Mucosa of descending colon (tissue), 3 donors: ENCODE measurements around the gene TBXA2R. TPM values are rescaled to one million over a fixed set of nuclear protein-coding genes. Genes with fewer than 3 reads are reported as not detected.

ENCODE experiments used
- ATAC-seq: fragments of 200-7000 bp; cut with Tn5 transposase; one replicate; pipeline ENCODE4 v1.9.1; 2020; ENCODE audit warnings: mild to moderate bottlenecking, moderate library complexity
- DNase-seq, 3 donors: peaks; one replicate each; pipeline ENCODE4 v3.0.0-alpha.2; 2020
- H3K36me3 ChIP-seq: fragments of 200-600 bp; one replicate; pipeline ENCODE4 v1.8.0; 2021; ENCODE audit warnings: low read depth, mild to moderate bottlenecking
- H3K4me1 ChIP-seq: fragments of 200-600 bp; one replicate; pipeline ENCODE4 v1.8.0; 2021; ENCODE audit warnings: low read depth, mild to moderate bottlenecking
- H3K4me3 ChIP-seq: fragments of 200-600 bp; one replicate; pipeline ENCODE4 v1.8.0; 2021; ENCODE audit warnings: mild to moderate bottlenecking
- H3K9me3 ChIP-seq: fragments of 200-600 bp; one replicate; pipeline ENCODE4 v1.8.0; 2021; ENCODE audit warnings: mild to moderate bottlenecking
- intact Hi-C, 2 donors: fragments of 100-400 bp; cut with DNase I in 1 of 2; cut with micrococcal nuclease in 1 of 2; formaldehyde crosslinking; loops; one replicate each; pipeline versions ENCODE4 v1.11.0 to v1.11.1; 2022; cut with DNase I, micrococcal nuclease
- total RNA-seq, 3 donors: library from RNA; stranded (reverse); fragmentation: NEBNext Ultra II Directional in 2 of 3; extraction: Animal tissue kit (Norgen Biotek cat#: 25700) in 2 of 3; gene quantifications; one replicate each; pipeline versions ENCODE4 v1.2.1 to v1.2.4, GENCODE V29; 2021 to 2023
- TF ChIP-seq, protein P1 (sequence below): fragments of 200-600 bp; IDR thresholded peaks from one replicate; pipeline ENCODE4 v1.8.0; 2022; ENCODE audit warnings: antibody characterized with exemption, mild to moderate bottlenecking
- donor health status: DM: no; HTN: no; CAD: no; lungs with moderate emphysema.
- donor health status: DM: no; HTN: no; CAD: no.
- donor health status: DM: no; HTN: yes; CAD: no.

TBXA2R gene
- total RNA-seq, 3 donors from 2014 or later, result 0.72 to 2.3 (median 1.1) TPM

DNA sequence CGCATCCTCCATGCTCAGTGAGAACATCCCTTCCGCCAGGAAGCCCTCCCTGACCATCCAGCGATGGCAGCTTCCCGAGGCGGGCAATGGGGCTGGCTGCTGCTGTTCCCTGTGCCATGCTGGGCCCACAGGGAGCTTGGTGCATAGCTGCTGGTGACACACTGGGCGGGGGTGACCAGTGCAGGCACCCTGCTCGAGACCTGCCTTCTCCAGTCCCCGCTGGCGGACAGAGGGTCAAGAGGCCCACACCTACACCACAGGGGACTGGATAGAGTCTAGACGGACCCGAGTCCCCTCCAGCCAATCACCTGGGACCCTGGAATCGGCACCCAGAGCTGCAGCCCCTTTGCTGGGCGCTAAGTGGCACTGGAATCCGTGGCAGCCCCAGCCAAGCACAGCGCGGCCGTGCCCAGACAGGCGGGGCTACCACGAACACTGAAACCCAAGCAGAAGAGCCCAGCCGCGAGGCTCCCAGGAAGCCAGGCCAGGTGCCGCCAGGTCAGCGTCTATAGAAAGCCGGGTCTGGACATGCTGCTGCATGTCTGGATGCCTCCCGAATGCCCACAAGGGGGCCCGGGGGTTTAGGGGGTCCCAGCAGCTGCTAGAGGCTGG, 9.0 kb upstream of the TBXA2R start:
- H3K4me3 ChIP-seq, result no peak overlapping the region
- no peaks in the 10 kb centered on the region for H3K9me3 ChIP-seq
- intact Hi-C loops, result loop anchor here in 1 of 2 donors (10.0 kb wide), 1 partner anchor 71 kb away; no protein-coding TSS in a partner anchor
- ATAC-seq (no peak), DNase-seq (no peak)
- TF ChIP-seq, protein P1, sequence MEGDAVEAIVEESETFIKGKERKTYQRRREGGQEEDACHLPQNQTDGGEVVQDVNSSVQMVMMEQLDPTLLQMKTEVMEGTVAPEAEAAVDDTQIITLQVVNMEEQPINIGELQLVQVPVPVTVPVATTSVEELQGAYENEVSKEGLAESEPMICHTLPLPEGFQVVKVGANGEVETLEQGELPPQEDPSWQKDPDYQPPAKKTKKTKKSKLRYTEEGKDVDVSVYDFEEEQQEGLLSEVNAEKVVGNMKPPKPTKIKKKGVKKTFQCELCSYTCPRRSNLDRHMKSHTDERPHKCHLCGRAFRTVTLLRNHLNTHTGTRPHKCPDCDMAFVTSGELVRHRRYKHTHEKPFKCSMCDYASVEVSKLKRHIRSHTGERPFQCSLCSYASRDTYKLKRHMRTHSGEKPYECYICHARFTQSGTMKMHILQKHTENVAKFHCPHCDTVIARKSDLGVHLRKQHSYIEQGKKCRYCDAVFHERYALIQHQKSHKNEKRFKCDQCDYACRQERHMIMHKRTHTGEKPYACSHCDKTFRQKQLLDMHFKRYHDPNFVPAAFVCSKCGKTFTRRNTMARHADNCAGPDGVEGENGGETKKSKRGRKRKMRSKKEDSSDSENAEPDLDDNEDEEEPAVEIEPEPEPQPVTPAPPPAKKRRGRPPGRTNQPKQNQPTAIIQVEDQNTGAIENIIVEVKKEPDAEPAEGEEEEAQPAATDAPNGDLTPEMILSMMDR, result no peak
- H3K4me1 ChIP-seq, result no peaks in the 10 kb centered on the region
- no peaks in the 10 kb centered on the region for H3K36me3 ChIP-seq

GRCh38 chr19:3614858-3615505, 8.3 kb upstream of the TBXA2R start:
- intact Hi-C loops, result loop anchor here in 1 of 2 donors (10.0 kb wide), 1 partner anchor 70 kb away; no protein-coding TSS in a partner anchor
- no peaks in the 10 kb centered on the region for H3K36me3 ChIP-seq
- TF ChIP-seq, protein P1, result no peak

GRCh38 chr19:3613818-3614661, 7.4 kb upstream of the TBXA2R start:
- intact Hi-C loops, result loop anchor here in 1 of 2 donors (10.0 kb wide), 1 partner anchor 69 kb away; no protein-coding TSS in a partner anchor
- Histone ChIP-seq H3K9me3 (no peaks in the 10 kb centered on the region), H3K4me1 (no peaks in the 10 kb centered on the region), H3K36me3 (no peaks in the 10 kb centered on the region), H3K4me3 (no peak overlapping the region)
- ATAC-seq, result no peak
- no peak for DNase-seq
- TF ChIP-seq, protein P1, result no peak

More at GRCh38 chr19:3614858-3615505, 8.3 kb upstream of the TBXA2R start:
- H3K4me3 ChIP-seq, result no peak overlapping the region
- H3K9me3 ChIP-seq, result no peaks in the 10 kb centered on the region
- no peak for DNase-seq
- H3K4me1 ChIP-seq, result no peaks in the 10 kb centered on the region
- no peak for ATAC-seq

DNA sequence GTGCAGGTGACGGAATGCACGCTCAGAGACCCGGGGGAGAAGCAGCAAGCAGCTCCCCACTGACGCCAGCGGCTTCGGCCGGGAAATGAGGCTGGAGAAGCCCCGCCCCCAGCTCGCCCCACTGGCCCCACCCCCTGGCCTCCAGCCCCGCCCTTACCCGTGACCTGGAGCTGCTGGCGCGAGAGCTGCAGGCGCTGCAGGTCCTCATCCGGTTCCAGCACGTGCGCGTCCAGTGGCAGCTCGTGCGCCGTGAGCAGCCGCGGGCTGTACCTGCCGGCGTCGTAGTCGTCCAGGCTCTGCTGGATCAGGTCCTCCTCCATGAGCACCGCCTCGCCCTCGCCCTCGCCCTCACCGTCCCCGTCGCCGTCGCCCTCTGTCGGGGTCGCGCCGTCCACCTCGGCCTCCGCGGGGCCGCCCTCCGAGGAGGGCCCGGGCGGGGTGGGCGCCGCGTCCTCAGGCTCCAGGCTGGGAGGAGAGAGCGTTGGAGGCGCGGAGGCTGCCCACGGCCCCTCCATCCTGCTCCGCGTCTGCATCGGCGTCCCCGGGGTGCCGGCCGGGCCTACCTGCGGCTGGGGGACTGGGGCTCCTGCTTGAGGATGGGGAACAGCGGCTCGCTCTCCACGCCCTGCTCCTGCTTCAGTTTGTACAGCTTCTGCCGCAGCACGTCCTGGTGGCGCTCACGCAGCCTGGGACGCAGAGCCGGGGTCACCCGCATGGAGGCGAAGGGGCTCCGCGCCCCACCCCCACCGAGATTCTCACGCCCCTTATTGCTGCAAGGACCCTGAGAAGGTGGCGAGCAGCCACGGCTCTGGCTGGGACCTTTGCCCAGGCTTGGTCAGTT, 6.4 kb upstream of the TBXA2R start:
- H3K4me1 ChIP-seq, result no peaks in the 10 kb centered on the region
- TF ChIP-seq, protein P1, result no peak
- H3K9me3 ChIP-seq, result no peaks in the 10 kb centered on the region
- ATAC-seq (no peak), DNase-seq (peak in 1 of 3 donors; percentile 52)
- no peaks in the 10 kb centered on the region for H3K36me3 ChIP-seq
- intact Hi-C loops, result loop anchor here in 1 of 2 donors (10.0 kb wide), 1 partner anchor 68 kb away; no protein-coding TSS in a partner anchor
- H3K4me3 ChIP-seq, result no peak overlapping the region

DNA sequence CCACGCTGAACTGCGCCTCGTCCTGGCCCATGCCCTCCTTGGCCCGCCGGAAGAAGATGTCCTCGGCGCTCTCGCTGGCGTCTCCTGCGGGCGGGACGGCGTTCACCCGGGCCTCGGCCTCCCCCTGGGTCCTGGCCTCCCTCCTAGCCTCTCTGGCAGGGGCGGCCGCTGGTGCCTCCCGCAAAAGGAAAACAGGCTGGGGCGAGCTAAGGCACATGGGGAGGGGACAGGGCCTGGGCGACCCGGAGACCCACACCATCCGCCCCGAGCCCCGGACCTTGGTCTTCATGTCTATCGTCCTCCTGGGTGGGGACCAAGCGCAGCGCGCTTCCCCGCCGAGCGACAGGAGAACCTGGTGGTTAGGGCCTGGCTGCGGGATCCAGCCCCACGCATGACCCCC, 5.7 kb upstream of the TBXA2R start:
- Histone ChIP-seq H3K4me1 (peaks cover 3% of the 10 kb centered on the region), H3K9me3 (no peaks in the 10 kb centered on the region), H3K36me3 (no peaks in the 10 kb centered on the region), H3K4me3 (no peak overlapping the region)
- TF ChIP-seq, protein P1, result no peak
- intact Hi-C loops, result loop anchor here in 1 of 2 donors (10.0 kb wide), 1 partner anchor 68 kb away; no protein-coding TSS in a partner anchor
- no peak for ATAC-seq
- DNase-seq, result no peak
